GM18861 (cell line): Measurements from ENCODE around the gene PPP1R2C.
A peak's percentile ranks its signal among the peaks of the same experiment; 100 is the strongest.

Experiments
- ATAC-seq: cut with Tn5 transposase; IDR thresholded peaks from one replicate; pipeline ENCODE4 v1.9.1; 2021; ENCODE audit not compliant: unreplicated experiment

Gene PPP1R2C

GRCh38 chrX:42778096-42778495 is at the start of gene PPP1R2C:
PPP1R2C (minus strand) TSS chrX:42778163; CDS start chrX:42778079, 84 bp downstream.
- ATAC-seq: no peak

- no peak for ATAC-seq
These were observed 47.2 kb upstream of the PPP1R2C start for GRCh38 chrX:42825201-42825600.

GRCh38 chrX:42824541-42824940 is 46.6 kb upstream of the PPP1R2C start:
- no peak for ATAC-seq

GRCh38 chrX:42823443-42823842 is 45.5 kb upstream of the PPP1R2C start:
- ATAC-seq: peak; percentile 46

- no peak for ATAC-seq
These were observed 44.0 kb upstream of the PPP1R2C start for GRCh38 chrX:42821803-42822443.

GRCh38 chrX:42818151-42818921 is 40.4 kb upstream of the PPP1R2C start:
- no peak for ATAC-seq

- no peak for ATAC-seq
These were observed 31.6 kb upstream of the PPP1R2C start for GRCh38 chrX:42809569-42809968.

- no peak for ATAC-seq
These were observed 29.4 kb upstream of the PPP1R2C start for GRCh38 chrX:42807393-42807792.

- no peak for ATAC-seq
These were observed 26.6 kb upstream of the PPP1R2C start for GRCh38 chrX:42804524-42804923.

- no peak for ATAC-seq
These were observed 25.4 kb upstream of the PPP1R2C start for GRCh38 chrX:42803320-42803719.

- ATAC-seq: no peak
These were observed 19.8 kb upstream of the PPP1R2C start for GRCh38 chrX:42797651-42798269.

- ATAC-seq: no peak
These were observed 5.5 kb upstream of the PPP1R2C start for GRCh38 chrX:42783451-42783850.

GRCh38 chrX:42776195-42776594 is 1.8 kb downstream of the PPP1R2C start:
- no peak for ATAC-seq

GRCh38 chrX:42772874-42773273 is 5.1 kb downstream of the PPP1R2C start:
- ATAC-seq: no peak

GRCh38 chrX:42771506-42772335 is 6.2 kb downstream of the PPP1R2C start:
- ATAC-seq: no peak

GRCh38 chrX:42770566-42770965 is 7.4 kb downstream of the PPP1R2C start:
- ATAC-seq: no peak

GRCh38 chrX:42759881-42760280 is 18.1 kb downstream of the PPP1R2C start:
- ATAC-seq: no peak

- ATAC-seq: no peak
These were observed 22.1 kb downstream of the PPP1R2C start for GRCh38 chrX:42755815-42756214.

- no peak for ATAC-seq
These were observed 23.4 kb downstream of the PPP1R2C start for GRCh38 chrX:42754603-42755002.

- ATAC-seq: no peak
These were observed 23.8 kb downstream of the PPP1R2C start for GRCh38 chrX:42754115-42754514.

- ATAC-seq: no peak
These were observed 25.2 kb downstream of the PPP1R2C start for GRCh38 chrX:42752730-42753129.
